ENCODE data around the gene GID4.

Gene GID4

DNA sequence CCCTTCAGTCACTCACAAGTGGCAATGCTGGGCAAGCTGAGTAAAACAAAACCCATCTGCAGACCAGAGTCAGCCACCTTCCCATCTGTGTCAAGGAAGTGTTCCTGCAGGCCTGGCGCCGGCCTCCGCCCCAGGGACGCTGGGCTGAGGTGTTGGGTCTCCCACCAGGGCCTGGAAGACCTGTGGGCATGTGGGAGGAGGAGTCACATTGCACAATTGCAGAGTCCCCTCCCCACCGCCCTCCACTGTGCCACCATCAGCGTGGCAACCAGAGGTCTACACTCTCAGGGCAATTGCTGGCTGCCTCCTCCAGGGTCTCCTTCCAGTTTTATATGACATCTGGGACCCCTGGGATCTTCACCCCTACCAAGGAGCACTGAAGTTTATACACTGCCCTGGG lies 66.4 kb downstream of the GID4 start:
- DNase-seq: no peak

DNA sequence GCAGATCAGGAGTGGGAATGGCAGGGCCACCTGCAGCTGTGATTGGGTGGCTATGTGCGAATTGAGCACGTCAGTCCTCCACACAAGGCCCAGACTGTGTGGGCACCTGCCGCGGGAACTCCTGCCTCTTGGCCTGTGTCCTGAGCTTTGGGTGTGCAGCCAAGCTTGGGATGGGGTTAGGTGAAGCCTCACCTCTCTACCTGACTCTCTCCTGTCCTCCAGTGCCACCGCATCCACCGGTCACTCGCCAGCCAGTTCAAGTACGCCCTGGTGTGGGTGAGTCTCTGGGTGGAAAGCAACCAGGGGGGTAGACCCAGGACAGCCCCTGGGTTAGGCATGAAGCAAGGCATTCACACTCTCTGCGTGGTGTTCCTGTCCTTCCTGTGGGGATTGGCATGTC lies 67.0 kb downstream of the GID4 start:
- DNase-seq: no peak

DNA sequence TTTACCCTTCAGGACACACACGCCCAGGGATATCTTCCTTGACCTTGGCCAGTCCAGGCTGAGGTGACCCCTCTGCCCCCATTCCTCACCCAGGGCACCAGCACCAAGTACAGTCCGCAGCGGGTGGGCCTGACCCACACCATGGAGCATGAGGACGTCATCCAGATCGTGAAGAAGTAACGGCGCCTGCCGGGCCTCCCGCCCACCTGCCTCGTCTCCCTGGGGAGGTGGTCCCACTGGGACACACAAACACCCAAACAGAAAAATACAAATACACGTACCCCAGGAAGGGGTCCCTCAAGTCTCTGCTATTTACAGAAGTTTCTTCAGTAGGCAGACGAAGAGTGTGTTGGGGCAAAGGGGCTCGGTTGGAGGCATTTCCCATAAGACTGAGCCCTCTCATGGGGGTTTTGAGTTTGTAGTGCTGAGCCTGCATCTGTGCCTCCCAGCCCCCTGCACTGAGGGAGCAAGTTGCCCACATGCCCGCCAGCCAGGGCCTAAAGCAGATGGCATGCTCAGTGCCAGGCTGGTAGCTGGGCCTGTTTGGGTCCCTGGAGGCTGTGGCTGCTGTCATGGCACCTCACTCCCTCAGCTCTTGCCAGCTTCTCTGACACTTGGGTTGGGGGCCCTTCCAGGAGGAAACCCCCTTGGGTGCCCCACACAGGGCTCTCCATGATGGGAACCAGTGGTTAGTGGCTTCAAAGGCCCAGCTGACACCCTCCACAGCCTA lies 68.0 kb downstream of the GID4 start:
- DNase-seq: no peak

DNA sequence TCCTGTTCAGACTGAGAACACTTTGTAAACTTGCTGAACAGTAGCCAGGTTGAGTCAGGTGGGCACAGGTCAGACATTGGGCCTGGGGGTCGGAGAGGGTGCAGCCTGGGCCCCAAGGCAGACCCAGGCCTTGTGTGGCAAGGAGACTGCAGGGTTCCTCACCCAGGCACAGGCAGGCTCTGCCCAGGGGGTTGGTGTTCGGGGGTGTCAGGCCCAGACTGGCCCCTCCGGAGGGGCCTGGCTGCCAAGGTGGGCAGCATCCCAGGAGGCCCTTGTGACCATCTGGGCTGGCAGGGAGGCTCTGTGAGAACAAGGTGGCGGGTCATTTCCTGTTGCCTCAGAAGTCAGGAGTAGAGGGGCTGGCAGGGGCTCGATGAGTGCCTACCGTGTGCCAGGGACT lies 68.8 kb downstream of the GID4 start:
- no peak for DNase-seq

DNA sequence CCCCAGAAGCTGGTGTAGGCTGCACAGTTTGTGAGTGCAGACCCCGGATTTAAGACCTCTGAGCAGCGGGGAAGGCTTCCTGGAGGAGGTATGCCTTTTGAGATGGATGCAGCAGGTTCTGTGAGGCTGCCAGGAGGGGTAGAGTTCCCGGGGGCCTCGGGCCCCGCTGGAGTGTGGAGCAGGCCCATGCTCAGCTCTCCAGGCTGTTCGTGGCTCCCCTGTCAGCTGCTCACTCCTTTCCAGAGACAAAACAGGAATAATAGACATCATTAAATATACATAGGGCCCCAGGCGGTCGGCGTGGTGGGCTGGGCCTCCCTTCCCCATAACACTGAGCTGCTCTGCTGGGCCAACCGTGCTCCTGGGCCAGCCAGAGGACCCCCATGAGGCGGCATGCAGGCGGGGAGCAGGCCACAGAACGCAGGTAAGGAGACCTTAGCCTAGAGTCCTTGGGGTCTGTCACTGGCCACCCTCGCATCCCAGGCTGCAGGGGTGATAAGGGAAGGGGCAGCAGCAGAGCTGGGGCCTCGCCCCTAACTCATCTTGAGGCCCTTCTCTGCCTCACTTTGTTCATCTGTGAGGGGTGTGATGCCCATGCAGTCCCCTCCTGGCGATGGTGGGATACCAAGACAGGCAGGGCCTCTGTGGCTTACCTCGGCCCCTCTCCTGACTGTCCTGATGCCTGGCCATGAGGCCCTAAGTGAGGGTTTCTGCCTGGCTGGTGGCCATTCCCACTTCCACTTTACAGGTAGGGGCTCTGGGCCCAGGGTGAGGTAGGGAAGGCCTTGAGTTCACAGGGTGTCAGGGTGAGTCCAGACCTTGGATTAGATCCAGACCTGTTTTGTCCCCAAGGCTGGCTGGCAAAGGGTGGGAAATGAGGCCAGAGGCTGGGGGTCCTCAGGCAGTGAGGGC lies 69.4 kb downstream of the GID4 start, which contains the start of gene MYO15A:
Gene MYO15A, plus strand, starts transcription at position 356 of the 912 bp plus-strand sequence. CDS start 10,045 bp downstream, outside the sequence.
- no peak for DNase-seq

DNA sequence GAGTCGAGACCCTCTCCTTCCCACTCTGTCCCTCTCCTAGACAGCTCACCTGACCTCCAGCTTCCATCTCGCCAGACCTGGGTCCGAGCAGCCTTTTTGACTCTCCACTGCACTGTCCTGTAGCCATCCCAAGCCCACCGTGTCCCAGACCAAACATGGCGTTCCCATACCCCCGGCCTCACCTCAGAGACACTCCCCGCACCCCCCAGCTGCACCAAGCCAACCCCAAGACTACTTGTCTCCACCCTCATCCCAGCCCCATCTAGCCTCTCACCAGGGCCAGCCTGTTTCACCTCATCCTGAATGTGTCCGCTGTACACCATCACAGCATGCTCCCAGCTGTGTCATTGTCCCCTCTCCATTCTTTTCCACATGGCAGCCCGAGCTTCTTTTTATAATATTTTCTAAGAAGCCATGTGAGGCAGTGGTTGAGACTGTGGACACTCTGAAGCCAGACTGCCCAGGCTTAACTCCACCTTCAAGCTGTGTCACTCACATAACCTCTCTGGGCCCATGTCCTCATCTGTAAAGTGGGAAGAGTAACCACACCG lies 70.8 kb downstream of the GID4 start:
- no peak for DNase-seq

DNA sequence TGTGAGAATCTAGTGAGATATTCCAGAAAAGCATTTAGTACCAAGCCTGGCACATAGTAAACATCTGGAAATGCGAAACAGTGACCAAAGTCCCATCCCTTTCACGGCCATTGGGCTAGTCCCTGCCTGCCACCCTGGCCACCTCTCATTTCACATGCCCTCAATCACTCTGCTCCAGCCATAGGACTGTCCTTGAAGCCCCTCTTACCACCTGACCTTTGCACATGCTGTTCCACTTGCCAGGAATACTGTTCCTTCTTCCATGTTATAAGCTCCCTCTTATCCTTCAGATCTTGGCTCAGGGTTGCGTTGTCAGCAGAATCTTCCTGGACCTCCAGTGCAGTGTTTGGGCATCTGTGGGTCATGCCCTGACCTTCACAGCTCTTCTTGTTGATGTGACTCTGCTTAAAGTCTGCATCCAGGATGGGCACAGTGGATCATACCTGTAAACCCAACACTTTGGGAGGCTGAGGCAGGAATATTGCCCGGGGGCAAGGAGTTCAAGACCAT lies 71.5 kb downstream of the GID4 start:
- DNase-seq: no peak

DNA sequence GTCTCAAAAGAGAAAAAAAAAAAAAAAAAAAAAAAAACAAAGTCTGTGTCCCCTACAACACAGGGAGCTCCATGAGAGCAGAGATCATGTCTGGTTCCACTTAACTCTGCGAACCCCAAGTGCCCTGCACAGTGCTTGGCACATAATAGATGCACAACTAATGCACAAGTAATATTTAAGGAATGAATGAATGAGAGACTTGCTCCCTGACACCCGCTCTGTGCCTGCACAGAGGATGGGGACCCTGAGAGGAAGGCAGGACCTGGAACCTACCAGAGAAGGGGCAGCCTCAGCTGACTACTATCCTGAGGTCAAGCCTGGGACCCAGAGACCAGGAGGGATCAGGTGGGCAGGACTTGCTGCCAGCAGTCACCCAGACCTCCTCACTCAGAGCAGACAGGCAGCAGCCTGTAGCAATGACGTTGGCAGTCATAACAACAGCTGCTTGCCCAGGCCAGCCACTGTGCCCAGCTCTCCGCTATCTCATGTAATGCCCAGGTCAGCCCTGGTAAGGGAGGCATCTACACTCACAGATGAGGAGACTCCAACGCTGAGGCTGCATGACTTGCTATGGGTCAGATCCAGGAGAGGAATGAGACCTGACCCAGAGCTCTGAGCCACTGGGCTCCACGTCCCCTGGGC lies 72.2 kb downstream of the GID4 start:
- DNase-seq: no peak

DNA sequence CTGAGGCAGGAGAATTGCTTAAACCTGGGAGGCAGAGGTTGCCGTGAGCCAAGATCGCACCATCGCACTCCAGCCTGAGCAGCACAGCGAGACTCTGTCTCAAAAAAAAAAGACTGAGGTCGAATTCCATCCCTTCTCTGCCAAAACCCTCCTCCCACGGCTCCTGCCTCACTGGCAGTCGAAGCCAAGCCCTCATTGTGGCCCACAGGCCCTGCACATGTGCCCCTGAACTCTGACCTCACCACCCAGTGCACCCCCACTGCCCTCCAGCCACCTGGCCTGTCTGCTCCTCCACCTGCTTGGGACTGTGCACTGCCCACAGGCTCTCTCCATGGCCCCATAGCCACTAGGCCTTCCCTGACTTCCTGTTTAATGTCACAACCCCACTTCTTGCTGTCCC lies 76.3 kb downstream of the GID4 start:
- no peak for DNase-seq

DNA sequence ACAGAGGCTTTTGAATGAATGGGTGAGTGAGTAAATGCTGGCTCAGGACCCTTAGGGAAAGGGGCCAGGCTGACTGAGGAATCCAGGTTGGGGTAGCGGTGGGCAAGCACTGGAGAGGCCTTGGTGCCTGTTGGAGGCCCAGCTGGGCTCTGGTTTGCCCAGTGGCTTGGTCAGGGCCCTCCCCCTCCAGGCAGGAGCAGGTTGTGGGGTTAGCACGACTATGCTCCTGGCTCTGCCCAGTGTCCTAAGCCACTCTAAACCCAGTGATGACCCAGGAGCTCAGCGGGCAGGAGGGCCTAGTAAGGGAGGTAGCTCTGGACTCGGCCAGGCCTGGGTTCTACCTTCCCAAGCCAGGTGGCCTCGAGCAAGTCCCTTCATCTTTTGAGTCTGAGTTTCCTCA lies 76.9 kb downstream of the GID4 start:
- DNase-seq: no peak

DNA sequence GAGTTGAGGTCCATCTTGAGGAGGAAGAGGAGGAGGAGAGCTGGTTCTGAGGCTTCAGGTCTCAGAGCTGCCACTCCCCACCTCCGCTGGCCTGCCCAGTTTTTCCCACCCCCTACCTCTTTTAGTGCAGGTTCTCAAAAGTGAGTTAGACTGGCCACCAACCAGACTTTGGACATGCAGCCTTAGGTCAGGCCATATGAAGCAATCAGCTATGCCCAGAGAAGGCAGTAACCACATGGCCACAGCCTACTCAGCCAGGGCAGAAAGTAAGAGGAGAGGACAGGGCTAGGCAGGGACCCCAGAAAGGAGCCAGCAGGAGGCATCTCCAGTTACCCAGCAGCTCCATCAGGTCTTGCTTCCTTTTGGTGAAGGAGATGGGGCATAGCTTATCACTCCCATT lies 78.3 kb downstream of the GID4 start:
- no peak for DNase-seq
